ENCODE measurements around the gene ZNF516.

ZNF516 gene

DNA sequence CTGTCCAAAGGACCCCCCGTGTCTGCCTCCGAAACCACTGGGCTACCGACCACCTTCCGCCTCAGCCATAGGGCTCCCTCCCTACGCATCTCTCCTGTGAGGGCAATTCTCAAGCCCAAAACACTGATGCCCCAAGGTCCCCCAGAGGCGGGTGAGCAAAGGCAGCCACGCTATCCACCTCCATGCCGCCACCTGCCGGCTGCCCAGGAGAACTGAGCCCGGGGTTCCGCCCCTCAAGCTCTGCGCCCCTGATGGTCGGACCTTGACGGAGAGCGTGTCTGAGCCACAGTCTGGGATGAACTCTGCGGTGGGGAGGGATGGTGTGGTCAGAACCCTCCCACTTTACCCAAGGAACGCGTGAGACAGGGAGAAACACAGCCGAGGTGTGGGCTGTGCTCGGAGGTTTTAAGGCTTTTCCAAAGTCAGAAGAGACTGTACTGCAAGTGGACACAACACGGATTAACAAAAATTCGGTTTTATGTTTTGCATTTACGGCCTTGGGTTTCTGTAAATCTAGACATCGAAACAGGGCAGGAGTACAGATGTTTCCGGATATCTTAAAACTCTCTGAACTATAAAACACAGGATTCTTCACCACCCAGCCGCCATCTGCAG is 114.1 kb downstream of the ZNF516 start:
- TF ChIP-seq POLR2A (IDR thresholded peaks at IDR 0.05; ENCODE audit: low read depth, low read length): no peak
- no peak for FAIRE-seq
- DNase-seq (ENCODE audit: insufficient read length, low spot score): peak; percentile 12

DNA sequence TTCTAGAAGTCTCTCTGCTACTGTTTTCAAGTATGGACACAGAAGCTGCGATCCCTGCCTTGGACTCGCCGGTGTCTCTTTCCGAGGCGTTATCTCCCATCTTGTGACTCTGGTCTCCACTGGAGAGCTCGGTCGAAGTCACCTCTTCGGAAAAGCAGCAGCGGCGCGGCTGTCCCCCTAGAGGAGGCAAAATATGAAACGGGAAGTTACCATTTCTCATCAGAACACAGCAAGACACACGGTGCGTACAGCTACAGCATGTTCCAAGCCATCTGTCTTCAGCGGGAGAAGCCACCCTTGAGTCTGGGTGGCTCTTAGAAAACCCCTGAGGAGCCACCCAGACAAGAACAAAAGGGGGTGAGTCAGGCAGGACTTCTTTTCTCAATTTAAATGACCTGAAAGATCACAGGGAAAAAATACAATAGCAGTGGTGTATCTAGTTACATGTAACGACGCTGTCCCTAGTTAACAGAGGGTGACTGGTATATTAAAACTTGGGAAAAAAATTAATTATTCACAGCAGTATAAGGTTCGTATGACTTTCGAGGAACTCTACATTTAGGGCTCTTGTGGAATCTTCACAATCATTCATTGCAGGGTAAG is 114.8 kb downstream of the ZNF516 start:
- DNase-seq (ENCODE audit: insufficient read length, low spot score) (no peak), FAIRE-seq (no peak)
- TF ChIP-seq POLR2A (IDR thresholded peaks at IDR 0.05; ENCODE audit: low read depth, low read length): no peak

GRCh38 chr18:76379226-76380126 is 115.6 kb downstream of the ZNF516 start:
- FAIRE-seq (no peak), DNase-seq (ENCODE audit: insufficient read length, low spot score) (no peak)
- no peak for TF ChIP-seq POLR2A (IDR thresholded peaks at IDR 0.05; ENCODE audit: low read depth, low read length)

DNA sequence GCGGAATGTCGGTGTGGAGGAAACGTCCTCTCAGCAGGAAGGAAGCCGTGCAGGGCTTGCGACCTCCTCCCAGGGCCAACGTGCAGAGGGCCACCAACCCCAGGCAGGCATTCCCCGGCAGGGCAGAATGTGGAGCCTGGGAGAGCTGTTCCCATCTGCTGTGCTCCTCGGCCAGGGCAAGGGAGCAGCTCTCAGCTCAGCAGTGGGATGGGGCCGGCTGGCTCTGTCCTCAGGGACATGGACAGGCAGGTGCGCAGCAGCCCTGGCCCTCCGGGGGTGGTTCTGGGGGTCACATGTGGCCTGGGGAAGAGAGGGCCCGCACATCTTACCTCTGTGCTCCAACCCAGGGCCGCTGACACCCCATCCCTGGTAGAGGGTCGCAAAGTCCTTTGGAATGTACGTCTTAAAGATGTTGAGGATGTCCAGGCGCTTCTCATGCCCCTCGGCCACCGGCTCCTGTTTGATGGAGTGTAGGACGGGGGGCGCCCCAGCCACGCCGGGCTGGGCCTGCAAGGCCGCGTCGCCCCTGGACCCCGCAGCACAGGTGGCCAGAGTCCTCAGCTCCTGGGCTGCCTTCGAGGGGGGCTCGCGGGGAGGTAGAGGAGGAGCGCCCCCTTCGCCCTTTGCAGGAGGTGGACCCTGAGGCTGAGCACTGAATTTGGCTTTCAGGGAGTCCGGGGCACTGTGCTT is 116.4 kb downstream of the ZNF516 start:
- no peak for TF ChIP-seq POLR2A (IDR thresholded peaks at IDR 0.05; ENCODE audit: low read depth, low read length)
- FAIRE-seq (no peak), DNase-seq (ENCODE audit: insufficient read length, low spot score) (no peak)

DNA sequence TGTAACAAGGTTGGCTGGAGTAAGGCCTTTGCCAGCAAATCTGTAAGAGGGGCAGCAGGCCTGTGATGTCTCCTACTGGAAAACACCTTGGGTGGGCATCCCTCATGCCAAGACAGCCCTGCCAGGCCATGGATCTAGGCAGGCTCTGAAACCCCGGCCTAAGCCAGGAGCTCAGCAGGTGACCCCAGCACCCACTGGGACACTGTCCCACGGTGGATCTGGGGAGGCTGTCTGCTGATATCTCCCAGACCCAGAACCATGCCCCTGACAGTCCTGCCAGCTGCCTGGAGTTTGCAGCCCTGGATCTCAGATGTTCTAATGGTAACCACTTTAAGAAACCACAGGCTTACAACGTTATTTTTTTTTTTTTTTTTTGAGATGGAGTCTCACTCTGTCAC is 117.7 kb downstream of the ZNF516 start:
- TF ChIP-seq POLR2A (IDR thresholded peaks at IDR 0.05; ENCODE audit: low read depth, low read length): no peak
- no peak for FAIRE-seq
- no peak for DNase-seq (ENCODE audit: insufficient read length, low spot score)

GRCh38 chr18:76376668-76377358 is 118.2 kb downstream of the ZNF516 start:
- DNase-seq (ENCODE audit: insufficient read length, low spot score) (no peak), FAIRE-seq (no peak)
- no peak for TF ChIP-seq POLR2A (IDR thresholded peaks at IDR 0.05; ENCODE audit: low read depth, low read length)

DNA sequence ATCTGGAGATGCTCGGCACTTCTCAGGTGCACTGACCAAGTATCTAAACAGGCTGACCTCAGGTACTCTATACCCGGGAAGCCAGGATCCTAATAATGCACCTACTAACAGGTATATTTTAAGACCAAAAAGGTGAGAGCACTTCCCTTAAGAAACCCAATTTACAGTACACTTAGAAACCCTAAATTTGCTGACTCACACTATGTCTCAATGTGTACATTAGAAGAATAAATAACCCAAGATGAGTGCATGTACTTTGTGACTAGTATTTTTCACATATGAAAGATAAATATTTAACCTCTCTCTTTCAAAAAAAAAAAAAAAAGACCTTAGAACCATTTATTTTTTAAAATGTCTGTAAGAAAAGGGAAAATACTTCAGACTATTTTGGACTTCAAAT is 118.8 kb downstream of the ZNF516 start:
- no peak for TF ChIP-seq POLR2A (IDR thresholded peaks at IDR 0.05; ENCODE audit: low read depth, low read length)
- FAIRE-seq (no peak), DNase-seq (ENCODE audit: insufficient read length, low spot score) (no peak)

DNA sequence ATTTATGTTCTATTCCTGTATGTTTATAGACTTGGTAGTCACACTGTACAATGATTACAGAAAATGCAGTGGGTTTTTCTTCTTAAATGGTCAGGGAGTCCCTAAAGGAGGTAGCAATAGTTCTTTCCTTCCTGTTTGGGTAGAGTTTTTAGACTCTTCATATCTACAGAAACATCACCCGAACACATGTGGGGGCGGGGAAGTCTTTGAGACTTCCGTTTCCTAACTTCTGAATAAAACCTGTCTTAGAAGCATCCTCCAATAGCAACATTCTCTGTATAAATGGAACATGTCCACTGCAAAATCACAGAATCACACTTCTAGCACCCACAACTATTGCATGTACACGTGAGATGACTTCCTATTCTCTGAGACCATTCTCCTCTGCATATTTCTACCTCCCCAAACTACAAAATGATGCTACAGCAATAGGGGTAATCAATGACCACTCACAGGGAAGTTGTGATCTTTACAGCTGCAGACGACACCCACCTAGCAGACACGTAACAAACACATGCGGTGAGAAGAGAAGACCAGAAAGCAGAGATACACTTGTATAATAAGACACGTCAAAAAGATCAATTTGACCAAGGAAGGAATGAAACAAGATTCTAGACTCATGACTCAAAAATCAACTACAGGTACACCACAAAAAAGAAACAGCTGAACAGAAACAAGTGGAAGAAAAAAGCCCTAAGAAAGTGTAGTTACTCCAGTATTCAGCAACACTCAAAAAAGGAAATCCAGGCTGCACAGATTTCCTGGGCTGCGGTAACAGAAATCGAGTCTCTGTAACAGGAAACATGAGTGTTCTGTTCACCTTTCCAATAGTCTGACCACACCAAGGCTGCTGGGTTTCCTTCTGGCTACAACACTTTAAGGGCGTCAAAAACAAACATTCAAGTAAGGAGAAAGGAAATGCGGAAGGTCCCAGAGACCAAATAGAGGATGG is 120.4 kb downstream of the ZNF516 start:
- DNase-seq (ENCODE audit: insufficient read length, low spot score) (no peak), FAIRE-seq (no peak)
- TF ChIP-seq POLR2A (IDR thresholded peaks at IDR 0.05; ENCODE audit: low read depth, low read length): no peak

DNA sequence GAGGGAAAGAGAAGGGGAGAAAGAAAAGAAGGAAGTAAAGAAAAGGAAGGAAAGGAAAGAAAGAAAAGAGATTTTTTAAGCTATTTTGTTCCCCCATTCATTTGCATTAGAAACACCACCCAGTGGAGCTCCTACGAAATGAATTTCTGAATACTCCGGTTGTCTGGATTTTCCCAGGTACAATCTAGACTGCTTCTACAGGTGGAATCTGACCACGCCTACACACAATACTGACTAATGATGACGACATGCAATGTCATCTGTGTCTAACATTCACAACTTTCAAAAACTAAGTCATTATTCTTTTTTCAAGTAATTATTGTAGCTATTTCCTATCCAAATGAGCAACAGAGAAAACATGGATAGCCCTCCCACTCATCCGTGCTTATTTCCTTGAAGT is 121.7 kb downstream of the ZNF516 start:
- TF ChIP-seq POLR2A (IDR thresholded peaks at IDR 0.05; ENCODE audit: low read depth, low read length): no peak
- FAIRE-seq (no peak), DNase-seq (ENCODE audit: insufficient read length, low spot score) (no peak)

DNA sequence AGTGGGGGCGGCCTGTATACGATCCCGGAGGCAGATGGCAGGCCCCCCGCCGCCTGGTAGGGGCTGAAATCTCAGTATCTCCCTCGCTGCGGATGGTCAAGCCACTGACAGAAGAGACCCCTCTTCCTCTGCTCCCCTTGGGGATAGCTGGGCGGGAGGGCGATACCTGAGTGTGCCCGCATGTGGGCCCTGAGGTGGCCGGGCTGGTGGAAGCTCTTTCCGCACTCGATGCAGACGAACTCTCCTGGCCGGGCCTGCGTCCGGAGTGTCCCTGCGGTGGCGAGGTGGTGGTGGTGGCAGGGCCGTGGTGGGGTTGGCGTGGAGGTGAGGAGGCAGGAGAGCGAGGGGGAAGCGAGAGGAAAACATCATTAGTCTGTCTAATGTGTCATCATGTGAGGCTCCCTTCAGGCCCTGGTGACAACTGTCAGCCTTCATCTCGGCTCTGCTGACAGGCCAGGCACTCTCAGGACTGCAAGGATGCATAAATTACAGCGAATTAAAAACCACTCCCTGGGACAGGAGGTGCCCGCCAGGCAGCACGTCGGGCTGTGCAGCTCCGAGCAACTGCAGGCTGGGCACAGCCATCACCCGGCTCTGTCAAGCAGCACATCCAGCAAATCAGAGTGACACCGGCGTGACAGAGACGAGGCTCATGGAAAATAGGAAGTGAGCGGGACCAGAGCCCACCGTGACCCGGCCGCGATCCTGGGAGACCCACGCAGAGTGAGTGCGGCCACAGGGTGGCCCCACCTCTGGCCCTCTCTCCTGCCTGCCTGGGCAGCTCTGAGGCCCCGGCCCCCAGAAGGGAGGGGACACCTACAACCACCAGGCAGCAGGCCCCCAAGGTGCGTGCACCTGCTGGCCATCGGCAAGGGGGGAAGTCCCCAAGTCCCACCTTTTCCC is 123.5 kb downstream of the ZNF516 start:
- no peak for TF ChIP-seq POLR2A (IDR thresholded peaks at IDR 0.05; ENCODE audit: low read depth, low read length)
- DNase-seq (ENCODE audit: insufficient read length, low spot score): no peak
- no peak for FAIRE-seq

DNA sequence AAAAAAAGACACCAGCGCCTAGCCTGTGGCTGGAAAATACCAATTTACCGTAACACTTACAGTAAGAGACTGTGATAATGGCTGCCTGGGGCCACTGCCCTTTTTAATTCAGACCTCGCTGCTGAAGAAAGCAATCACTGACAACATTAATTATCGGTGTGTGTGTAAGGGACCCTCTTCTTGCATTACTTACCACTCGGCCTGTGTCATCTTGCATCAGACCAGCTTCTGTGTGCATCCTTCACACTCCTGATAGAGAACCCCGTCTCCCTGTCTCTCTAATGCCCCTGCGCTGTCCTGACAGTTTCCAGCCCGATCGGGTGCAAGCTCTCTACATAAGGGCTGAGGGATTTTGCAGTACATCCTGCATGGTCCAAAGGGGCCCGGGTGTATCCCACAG is 124.4 kb downstream of the ZNF516 start:
- no peak for FAIRE-seq
- no peak for DNase-seq (ENCODE audit: insufficient read length, low spot score)
- no peak for TF ChIP-seq POLR2A (IDR thresholded peaks at IDR 0.05; ENCODE audit: low read depth, low read length)

GRCh38 chr18:76370201-76370600 is 124.8 kb downstream of the ZNF516 start:
- FAIRE-seq: no peak
- DNase-seq (ENCODE audit: insufficient read length, low spot score): no peak
- no peak for TF ChIP-seq POLR2A (IDR thresholded peaks at IDR 0.05; ENCODE audit: low read depth, low read length)

All from H54 (cell line).